ENCODE data around the gene TPPP. TPM values are rescaled to one million over a fixed set of nuclear protein-coding genes. Genes with fewer than 3 reads are reported as not detected.

Gene TPPP
- total and polyA plus RNA-seq, 2 donors (not counting 3 experiments of a cell fraction or from before 2014, with no cell fraction given) = 0.04 to 0.09 TPM

DNA sequence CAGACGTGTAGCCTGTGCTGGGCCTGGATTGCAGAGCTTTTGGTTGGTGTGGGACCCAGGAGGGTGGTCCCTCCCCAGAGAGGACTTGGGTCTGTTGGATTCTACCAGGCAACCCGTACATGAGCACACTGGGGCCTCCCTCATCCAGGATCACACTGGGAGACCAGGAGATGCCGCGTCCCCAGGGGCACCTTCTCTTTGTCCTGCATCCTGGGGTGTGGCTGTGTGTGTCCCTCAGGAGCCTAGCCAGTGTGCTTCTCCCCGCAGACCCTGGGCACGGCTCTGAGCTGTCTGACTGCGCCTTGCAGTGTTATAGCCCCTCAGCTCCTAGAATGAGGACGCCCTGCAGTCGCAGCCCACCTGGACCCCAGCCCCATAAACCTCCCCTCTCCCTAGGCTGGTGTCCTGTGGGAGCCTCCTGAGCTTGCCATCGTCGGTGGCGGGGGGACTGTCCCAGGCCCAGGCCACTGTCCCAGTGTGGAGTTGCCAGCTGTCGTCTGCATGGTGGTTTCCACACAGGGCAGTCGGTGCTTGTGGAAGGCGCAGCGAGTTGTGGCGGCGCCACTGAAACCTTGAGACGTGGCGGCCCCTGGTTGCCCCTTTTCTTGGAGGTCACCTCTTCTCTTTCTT lies 53.5 kb downstream of the TPPP start:
- Histone ChIP-seq H3K4me1 (ENCODE audit: control insufficient read depth, extremely low read depth, insufficient read depth, low read length) (no peaks in the 10 kb centered on the region), H3K27ac (ENCODE audit: insufficient read depth, low read depth, low read length) (no peak overlapping the region), H3K27me3 (ENCODE audit: control insufficient read depth in 2 of 2, insufficient read depth in 2 of 2, low read length in 2 of 2) (no peaks in the 10 kb centered on the region), H3K36me3 (ENCODE audit: control insufficient read depth in 2 of 2, extremely low read depth in 1 of 2, insufficient read depth in 2 of 2, low read length in 2 of 2) (peaks cover 0 to 10% of the 10 kb centered on the region in 2 experiments), H3K79me2 (ENCODE audit: control insufficient read depth, insufficient read depth, low read length) (no peaks in the 10 kb centered on the region), H4K20me1 (replicated peaks; ENCODE audit: control insufficient read depth, extremely low read depth, insufficient read depth, low read length) (no peaks in the 10 kb centered on the region), H2AFZ (ENCODE audit: low read depth, low read length) (no peak overlapping the region), H3K9me1 (replicated peaks; ENCODE audit: control insufficient read depth, extremely low read depth, insufficient read depth, low read length) (no peaks in the 10 kb centered on the region), H3K9me3 (replicated peaks; ENCODE audit: control insufficient read depth, insufficient read depth, low read length) (no peaks in the 10 kb centered on the region), H3K9ac (replicated peaks; ENCODE audit: extremely low read depth, insufficient read depth, low read length) (no peak overlapping the region), H3K4me2 (ENCODE audit: insufficient read depth, low read length) (no peak overlapping the region), H3K4me3 (replicated peaks in 1 of 3; ENCODE audit: insufficient read depth in 1 of 3, low read depth in 1 of 3, low read length in 3 of 3) (no peak overlapping the region)
- no TSS peak for BruUV-seq (replicated peaks)
- intact Hi-C loops (cut with micrococcal nuclease) = loop anchor here (1.0 kb wide), 1 partner anchor 29 kb away; no protein-coding TSS in a partner anchor
- DNase-seq (ENCODE audit: low read depth, low spot score) (no peak), FAIRE-seq (no peak)
- ChIA-PET CTCF (no interaction called here), POLR2A (no interaction called here)
- dilution Hi-C loops (cut with MboI; ENCODE audit: extremely low pct_ligation_motif_present, low sequenced_read_pairs) = no loop called here
- TF ChIP-seq, protein P1, sequence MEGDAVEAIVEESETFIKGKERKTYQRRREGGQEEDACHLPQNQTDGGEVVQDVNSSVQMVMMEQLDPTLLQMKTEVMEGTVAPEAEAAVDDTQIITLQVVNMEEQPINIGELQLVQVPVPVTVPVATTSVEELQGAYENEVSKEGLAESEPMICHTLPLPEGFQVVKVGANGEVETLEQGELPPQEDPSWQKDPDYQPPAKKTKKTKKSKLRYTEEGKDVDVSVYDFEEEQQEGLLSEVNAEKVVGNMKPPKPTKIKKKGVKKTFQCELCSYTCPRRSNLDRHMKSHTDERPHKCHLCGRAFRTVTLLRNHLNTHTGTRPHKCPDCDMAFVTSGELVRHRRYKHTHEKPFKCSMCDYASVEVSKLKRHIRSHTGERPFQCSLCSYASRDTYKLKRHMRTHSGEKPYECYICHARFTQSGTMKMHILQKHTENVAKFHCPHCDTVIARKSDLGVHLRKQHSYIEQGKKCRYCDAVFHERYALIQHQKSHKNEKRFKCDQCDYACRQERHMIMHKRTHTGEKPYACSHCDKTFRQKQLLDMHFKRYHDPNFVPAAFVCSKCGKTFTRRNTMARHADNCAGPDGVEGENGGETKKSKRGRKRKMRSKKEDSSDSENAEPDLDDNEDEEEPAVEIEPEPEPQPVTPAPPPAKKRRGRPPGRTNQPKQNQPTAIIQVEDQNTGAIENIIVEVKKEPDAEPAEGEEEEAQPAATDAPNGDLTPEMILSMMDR (IDR thresholded peaks at IDR 0.05; ENCODE audit: extremely low read depth in 1 of 2, insufficient read depth in 1 of 2, low read depth in 1 of 2, low read length in 2 of 2) = no peak
- no peak for TF ChIP-seq GATA2 (IDR thresholded peaks at IDR 0.05; ENCODE audit: insufficient read depth, insufficient read length, low read depth, low read length)
- no peak for TF ChIP-seq POLR2AphosphoS5 (IDR thresholded peaks at IDR 0.05; ENCODE audit: insufficient read depth, low read depth, low read length)
- TF ChIP-seq FOS (IDR thresholded peaks at IDR 0.05; ENCODE audit: borderline replicate concordance, insufficient read depth, low read length) = no peak
- no peak for TF ChIP-seq EZH2 (IDR thresholded peaks at IDR 0.05; ENCODE audit: borderline replicate concordance, low read depth, low read length, severe bottlenecking)
- TF ChIP-seq, protein P2, sequence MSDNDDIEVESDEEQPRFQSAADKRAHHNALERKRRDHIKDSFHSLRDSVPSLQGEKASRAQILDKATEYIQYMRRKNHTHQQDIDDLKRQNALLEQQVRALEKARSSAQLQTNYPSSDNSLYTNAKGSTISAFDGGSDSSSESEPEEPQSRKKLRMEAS (IDR thresholded peaks at IDR 0.05; ENCODE audit: insufficient read depth, insufficient read length) = no peak
- no peak for TF ChIP-seq JUN (IDR thresholded peaks at IDR 0.05; ENCODE audit: borderline replicate concordance, insufficient read depth, insufficient read length, low read depth)
- TF ChIP-seq POLR2A (IDR thresholded peaks at IDR 0.05; ENCODE audit: low read depth, low read length) = no peak
- TF ChIP-seq MYC (IDR thresholded peaks at IDR 0.05; ENCODE audit: low read depth, low read length) = no peak
